HG02642 (cell line): ENCODE data around the gene TMEM187.

Experiments
- ATAC-seq: cut with Tn5 transposase; IDR thresholded peaks from one replicate; pipeline ENCODE4 v1.9.1; 2021; ENCODE audit warnings: mild to moderate bottlenecking; ENCODE audit not compliant: unreplicated experiment, poor library complexity

The TMEM187 gene, protein sequence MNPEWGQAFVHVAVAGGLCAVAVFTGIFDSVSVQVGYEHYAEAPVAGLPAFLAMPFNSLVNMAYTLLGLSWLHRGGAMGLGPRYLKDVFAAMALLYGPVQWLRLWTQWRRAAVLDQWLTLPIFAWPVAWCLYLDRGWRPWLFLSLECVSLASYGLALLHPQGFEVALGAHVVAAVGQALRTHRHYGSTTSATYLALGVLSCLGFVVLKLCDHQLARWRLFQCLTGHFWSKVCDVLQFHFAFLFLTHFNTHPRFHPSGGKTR

DNA sequence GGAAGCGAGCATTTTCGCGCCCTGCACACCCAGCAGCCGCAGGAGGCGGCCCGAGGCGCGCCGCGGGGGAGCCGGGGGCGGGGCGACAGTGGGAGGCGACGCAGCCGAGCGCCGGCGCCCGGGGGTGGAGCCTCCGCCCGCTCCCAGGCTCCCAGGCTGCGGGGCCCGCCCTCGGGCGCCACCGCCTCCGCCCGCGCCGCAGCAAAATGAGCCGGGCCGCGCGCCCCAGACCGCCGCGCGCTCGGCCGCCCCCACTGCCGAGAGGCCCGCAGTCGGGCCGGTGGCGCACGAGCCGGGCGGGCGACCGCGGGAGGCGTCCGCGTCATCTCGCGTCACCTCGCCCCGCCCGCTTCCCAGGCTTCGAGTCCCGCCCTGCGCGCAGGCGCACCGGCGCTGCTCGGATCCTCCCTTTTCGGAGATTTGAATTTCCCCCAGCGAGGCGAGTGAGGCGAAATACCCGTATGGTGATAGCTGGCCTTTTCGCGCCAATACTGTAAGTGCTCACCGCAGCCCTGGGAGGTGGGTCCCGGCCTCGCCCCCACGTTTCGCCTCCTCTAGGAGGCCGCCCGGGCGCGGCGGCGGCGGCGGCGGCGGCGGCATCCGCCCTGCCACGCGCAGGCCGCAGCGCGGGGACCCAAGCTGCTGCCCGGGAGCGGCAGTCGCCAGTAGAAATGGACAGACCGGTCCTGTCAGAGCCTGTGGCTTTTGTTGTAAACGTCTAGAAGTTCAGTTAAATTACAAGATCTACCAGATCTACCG lies at the start of gene TMEM187:
Gene TMEM187, plus strand, starts transcription at position 387 of the 759 bp plus-strand sequence. CDS start 9,309 bp downstream, outside the sequence.
- ATAC-seq, result peak; percentile 59

DNA sequence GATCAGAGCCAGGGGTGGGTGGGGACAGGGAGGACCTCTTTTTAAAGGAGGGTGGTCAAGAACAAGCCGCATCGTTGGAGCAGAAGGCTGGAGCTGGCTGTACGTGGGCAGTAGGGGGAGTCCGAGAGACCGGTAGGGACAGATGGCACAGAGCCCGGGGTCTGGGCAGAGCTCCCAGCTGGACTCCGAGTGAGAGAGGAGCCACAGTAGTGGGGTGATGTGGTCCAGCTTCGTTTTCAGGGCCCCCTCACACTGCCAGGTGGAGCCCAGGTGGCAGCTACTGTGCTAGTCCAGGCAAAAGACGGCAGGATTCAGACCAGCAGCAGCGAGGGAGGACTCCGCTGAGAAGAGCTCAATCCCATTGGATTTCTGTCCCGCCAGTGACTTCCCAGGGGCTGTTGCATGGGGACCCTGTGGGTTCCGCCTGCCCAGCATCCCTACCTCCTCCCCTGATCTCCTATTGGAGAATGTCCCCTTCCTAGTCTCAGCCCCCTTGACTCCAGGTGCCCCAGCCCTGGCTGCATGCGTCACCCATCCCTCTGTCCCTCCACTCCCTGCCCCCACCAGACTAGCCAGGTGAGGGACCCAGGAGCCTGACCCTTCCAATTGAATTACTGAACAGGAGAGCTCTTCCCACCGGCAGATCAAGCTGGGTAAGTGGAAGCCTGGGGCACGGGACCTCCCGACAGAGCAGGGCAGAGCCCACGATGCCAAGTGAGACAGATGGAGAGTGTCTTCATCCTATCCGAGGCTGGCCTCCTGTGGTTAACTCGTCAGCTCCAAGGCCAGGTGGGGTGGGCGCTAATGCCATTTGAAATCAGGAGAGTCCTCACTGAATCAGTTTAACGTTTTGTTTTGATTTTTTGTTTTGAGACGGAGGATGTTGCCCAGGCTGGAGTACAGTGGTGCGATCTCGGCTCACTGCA lies 49.4 kb upstream of the TMEM187 start:
- ATAC-seq, result no peak

DNA sequence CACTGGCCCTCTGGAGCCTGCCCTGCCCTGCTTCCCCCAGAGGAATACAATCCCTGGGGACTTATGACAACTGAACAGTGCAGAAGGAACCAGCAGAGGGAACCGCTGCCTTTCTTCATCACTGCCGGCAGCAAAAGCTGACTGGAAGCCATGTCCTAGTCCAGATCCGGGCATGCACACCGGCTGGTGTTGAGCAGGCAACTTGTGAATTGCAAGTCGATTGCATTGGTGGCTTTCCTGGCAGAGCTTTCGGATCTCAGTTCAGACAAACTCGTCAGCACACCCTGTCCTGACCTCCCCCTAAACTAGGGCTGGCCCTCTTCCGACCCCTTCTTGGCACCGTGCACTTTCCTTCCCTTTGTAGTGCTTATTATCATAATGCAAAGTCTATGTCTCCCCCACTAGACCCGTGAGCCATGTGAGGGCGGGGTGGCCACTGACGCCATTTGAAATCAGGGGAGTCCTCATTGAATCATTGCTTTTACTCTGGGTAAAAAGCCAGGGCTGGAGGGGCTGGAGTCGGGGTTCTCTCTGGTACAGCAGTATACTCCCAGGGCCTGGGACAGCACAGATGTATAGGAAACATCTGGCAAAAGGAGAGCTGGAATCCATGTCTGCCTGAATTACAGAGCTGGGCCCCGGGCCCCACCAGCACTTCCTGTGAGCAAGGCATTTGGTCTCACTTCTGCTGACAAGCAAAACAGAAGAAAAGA lies 48.2 kb upstream of the TMEM187 start:
- ATAC-seq, result no peak

DNA sequence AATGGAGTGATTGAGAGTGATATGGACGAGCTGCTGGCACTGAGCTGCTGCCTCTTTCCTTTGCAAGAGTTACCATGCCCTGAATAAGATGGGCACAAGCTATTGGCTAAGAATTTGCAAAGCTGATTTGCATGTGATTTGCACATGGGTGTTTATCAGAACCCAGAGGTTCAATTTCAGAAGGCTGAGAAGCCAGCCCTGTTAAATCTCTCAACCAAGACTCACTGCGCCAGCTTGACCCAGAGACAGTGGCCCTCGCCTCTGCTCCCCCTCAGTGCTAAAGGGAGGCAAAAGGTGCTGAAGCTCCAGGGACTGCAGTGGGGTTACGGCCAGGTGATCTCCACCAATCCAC lies 47.2 kb upstream of the TMEM187 start:
- ATAC-seq, result no peak

DNA sequence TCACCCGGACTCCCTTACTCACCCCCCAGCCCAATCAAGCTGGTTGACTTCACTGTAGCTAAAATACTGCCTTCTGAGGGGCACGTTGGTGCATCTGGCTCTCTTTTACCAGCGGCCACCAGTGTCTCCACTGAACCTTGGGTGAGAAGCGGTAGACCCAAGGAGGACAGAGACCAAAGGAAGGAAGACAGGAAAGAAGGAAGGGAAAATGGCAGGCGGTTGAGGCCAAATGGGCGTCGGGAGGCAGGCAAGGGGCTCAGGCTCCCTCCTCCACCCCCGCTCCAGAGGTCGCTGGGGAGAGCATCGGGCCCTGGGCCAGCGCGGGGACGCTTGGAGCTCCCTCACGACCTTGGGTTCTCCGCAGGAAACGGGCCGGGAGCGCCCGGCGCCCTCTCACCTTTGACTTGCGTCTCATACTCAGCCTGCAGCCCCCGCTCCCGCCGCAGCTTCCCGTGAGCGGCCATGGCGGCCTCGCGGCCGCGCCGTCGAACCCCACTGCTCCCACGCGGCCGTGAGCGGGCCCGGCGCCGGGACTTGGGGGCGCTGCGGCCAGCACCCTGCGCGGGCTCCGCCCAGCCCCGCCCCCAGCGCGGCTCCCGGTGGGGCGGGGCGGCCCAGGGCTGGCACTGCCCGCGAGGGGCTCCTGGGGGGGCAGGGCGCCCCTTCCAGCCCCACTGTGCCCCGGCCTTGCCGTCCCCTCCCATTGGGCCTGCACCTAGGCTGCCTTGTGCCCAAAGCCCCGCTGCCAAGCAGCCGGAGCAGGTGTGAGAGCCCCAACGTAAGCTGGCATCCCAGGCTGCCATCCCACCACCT lies 46.6 kb upstream of the TMEM187 start, which contains the start of gene ARHGAP4:
Gene ARHGAP4, minus strand, starts transcription at position 526 of the 813 bp plus-strand sequence. Its CDS starts 62 bp downstream, at position 464.
- peak; percentile 22 for ATAC-seq

DNA sequence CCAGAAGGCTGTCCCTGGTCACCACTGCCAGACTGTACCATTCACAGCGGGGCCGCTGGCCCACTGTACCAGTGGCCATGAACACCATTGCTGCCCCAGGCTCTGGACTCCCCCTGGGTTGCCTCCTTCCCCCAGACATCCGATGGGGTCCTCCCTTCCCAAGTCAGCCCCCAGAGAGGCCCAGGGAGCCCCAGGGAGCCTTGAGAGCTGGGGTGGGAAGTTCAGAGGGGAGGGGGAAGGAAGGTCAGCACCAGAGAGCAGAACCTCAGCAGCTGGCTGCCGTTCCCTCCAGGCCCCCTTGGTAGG lies 46.0 kb upstream of the TMEM187 start:
- no peak for ATAC-seq

DNA sequence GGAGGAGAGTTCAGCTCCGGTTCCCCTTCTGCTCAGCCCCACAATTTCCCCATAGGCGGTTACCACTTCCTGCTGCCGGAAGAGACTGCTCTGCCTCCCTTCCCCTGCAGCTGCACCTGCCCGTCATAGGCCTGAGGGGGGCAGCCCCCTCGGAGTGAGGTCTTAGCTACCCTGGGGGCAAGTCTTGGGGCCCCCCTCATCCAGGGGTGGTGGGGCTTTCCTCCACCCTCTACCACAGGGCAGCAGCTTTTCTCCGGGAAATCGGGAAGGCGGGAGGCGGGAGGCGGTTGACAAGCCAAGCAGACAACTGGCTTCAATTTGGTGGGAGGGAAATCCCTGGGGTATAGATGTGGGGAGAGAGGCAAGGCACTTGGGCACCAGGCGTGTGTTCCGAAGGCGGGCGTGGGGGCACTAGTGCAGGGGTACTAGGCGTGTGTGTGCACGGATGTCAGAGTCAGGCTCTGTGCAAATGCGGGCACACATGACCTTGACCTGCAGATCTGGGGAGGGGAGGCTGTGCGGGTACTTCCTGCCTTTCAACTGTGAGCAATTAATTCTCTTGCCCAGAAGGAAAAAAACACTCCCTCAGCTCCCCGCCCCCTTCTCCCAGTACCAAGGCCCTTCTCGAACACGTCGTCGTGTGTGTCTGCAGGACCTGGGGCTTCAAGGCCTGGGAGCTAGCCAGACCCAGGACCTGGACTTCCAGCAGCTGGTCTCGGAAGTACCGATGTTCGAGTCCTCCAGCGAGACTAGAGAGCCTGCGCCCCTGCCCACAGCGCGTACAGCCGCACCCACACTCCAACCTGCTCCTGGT lies 45.5 kb upstream of the TMEM187 start:
- peak; percentile 42 for ATAC-seq

DNA sequence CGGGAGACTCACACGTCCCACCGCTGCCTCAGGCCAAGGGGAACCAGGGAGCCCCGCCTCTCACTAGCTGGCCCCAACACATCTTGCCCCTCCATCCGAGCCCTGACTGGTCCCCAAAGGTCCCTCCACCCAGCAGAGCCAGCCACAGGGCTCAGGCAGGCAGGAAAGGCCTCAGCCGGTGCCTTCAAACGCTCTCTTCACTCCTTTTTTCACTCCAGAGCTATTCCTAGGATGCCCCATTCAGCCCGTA lies 45.0 kb upstream of the TMEM187 start:
- ATAC-seq, result no peak

DNA sequence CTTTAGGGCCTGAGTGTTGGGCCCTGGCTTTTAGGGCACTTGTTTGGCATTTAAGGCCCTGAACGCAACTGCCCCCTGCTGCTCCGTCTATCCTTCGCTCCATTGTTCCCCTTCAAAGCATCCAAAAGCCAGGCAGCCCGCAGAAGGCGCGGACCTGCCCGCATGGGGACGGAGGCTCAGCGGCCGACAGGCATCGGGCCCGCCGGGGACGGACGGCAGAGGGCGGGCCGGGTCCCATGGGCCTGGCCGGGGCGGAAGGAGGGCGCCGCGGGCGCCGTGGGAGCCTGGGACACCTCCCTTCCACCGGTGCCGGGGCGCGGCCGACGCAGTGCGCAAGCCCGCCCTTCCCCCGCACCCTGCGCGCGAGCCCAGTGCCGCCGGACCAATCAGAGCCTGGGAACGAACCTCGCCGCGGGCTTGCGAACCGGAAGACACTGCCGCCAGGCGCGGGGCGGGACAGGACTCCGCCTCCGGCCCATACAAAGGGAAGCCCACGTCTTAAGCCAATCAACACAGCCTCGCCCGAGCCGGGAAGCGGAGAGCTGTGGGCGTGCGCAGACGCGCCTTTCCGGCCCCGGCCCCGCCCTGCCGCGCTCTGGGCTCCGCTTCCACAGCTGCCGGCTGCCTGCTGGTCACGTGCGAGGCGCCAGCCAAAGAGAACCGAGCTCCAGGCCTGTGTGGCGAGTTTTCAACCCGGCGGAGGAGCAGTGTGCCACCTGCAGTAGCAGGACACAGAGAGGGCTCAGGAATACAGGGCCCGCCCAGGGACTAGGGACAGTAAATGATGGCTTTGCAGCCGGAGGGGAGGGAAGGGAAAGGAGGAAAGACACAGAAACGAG lies 44.4 kb upstream of the TMEM187 start:
- peak; percentile 72 for ATAC-seq

DNA sequence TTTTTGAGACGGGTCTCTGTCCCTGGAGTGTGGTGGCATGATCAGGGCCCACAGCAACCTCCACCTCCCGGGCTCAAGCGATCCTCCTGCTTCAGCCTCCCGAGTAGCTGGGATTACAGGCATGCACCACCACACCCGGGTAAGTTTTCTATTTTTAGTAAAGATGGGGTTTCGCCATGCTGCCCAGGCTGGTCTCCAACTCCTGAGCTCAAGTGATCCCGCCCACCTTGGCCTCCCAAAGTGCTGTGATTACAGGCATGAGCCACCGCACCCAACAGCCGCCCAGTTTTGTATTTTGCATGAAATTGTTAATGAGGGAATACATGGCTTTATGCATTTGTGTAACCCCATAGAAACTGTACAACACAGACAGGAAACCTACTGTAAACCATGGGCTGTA lies 43.7 kb upstream of the TMEM187 start:
- no peak for ATAC-seq

DNA sequence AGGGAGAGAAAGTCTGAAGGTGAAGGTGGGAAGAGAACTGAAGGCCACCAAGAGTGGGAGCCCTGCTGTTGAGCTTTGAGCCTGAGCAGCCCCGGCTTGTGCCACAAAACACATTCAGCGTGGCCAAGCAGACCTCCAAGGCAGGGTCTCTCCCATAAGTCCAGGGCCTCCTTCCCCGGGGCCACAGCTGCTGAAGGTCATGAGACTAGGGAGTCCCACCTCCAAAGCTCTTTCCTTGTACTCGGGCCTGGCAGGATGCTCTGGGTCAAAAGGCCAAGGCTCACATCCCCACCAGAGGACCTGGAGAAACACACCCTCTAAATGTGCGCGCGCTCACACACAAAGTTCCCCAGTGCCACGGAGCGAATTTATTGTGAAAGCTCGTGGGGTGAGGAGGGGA lies 43.0 kb upstream of the TMEM187 start:
- ATAC-seq, result no peak

DNA sequence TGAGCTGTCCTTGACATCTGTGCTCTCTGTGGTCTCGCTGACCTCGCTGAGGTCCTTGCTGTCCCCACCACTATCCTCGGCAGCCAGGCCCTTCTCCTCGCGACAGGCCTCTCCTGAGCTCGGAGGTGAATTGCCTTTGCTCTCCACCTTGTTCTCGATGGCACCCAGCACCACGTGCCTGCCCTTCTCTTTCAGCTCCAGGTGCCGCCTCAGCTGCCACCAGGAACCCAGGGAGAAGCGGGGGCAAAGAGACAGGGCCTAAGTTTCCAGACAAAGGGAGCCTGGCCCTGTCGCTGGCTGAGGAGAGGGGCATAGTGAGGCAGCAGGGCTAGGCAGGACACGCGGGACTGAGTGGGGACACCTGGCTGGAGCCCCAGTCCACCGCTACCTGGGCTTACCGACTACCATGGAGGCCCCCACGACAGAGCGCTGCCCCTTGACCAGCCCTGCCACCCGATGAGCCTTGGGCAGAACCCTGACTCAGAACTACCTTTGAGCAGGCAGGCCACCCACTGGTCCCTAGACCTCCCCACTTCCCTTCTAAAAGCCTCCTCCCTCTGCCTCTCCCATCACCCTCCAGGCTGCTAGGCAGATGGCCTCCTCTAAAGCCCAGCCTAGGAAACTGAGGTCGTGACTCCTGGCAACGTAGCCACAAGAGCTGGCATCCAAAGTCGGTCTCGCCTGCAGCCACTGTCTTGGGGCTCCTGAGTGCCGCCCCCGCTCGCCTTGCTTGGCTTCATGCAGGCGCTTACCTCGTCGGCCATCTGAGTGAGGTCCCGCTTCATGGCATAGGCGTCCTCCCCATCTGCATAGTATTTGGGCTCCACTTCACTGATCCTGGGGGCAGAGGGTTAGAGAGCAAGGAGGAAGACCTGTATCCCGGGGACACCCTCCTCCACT lies 42.3 kb upstream of the TMEM187 start:
- no peak for ATAC-seq

DNA sequence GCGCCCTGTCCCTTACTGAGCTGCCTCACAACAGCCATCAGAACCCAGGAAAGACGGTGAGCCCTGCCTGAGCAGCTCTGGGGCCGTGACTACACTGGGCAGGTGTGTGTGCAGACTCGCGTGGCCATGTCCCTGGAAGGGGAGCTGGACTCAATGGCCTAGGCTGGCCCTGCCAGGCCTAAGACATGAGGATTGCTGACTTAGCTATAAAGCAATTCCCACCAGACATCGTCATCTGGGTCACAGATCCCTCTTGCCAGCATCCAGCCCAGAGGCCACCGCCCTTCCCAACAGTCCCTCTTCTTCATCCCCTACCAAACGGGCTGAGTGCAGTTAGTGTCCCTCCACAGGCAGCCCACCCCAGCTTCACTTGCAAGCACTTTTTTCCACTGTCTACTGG lies 41.4 kb upstream of the TMEM187 start:
- no peak for ATAC-seq

DNA sequence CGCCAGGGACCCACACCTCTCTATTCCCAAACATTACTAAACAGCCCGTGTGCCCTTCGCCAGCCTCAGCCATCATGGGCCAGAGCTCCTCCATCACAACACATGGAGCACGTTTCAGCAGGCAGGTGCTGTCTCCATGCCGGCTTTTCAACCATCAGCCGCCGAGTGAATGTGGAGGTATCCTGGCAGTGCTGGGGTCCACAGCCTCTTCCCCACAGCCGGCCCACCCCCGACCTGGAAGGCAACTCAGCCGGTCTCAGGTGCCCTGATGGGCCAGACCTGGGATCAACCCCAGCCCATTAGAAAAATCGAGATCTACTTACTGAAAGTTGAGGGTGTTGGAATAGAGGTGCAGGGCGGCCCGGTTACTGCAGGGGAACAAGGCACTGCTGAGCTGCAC lies 40.8 kb upstream of the TMEM187 start:
- ATAC-seq, result no peak

DNA sequence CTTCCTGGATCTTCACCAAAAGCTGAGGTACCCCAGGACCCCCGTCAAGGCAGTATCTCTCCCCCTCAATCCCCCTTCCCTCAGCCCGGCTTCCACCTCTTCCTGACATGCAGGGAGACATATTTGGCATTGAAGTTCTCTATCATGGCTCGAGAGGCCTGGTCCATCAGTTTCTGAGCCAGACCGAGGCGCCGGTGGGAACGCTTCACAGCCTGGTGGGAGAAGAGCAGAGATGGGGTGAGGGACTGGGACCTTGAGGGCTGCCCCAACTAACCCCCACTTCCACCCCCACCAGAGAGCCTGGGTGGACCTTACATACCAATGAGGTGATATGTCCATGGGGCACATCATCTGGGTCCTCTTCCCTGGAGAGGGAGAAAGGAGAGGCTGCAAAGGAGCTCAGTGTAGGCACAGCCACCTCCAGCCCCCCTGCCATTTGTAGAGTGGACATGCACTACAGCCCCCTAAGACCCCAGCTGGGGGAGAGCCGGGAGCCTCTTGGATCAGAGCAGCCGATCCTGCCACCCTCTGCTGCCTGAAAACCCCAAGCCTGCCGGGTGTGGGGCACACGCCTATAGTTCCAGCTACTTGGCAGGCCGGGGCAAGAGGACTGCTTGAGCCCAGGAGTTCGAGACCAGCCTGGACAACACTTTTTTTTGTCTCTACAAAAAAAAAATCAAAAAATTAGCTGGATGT lies 40.2 kb upstream of the TMEM187 start:
- ATAC-seq, result no peak

DNA sequence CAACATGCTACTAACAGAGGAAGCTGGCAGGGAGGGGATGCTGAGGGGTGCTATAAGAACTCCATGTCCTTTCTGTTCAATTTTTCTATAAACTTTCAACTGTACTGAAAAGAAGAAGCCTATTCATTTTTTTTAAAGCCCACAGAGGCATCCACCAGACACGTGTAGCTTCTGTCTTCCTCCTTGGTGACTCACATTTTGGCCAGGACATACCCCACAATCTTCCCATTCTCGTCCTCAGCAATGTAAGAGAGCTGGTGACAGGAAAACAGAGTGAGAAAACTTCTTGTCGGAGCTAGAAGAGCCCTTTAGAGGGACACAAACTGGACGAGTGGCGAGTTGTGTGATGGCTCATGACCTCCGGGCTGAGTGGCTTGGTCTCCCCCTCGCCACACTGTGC lies 38.8 kb upstream of the TMEM187 start:
- ATAC-seq, result no peak
